Muscle layer of duodenum (tissue), 2 donors: ENCODE results near the gene EDN2.

Experiments
- H3K27ac ChIP-seq: one replicate; pipeline ENCODE4 v1.7.0; 2013; ENCODE audit warnings: mild to moderate bottlenecking, low read length
- H3K27me3 ChIP-seq: one replicate; pipeline ENCODE4 v1.7.0; 2013; ENCODE audit warnings: low read depth, mild to moderate bottlenecking, control low read depth, low read length
- H3K36me3 ChIP-seq, 2 donors: one replicate each; pipeline ENCODE4 v1.7.0; 2013; ENCODE audit warnings: low read length in 2 of 2, control low read depth in 1 of 2, mild to moderate bottlenecking in 1 of 2; ENCODE audit not compliant: insufficient read depth in 2 of 2, control insufficient read depth in 1 of 2
- H3K4me1 ChIP-seq, 2 donors: one replicate each; pipeline ENCODE4 v1.7.0; 2013; ENCODE audit warnings: low read length in 2 of 2, mild to moderate bottlenecking in 2 of 2, control low read depth in 1 of 2, moderate library complexity in 1 of 2; ENCODE audit not compliant: insufficient read depth in 2 of 2, control insufficient read depth in 1 of 2
- H3K4me3 ChIP-seq, 2 donors: one replicate each; pipeline ENCODE4 v1.7.0; 2013; ENCODE audit warnings: low read length in 2 of 2, low read depth in 1 of 2, mild to moderate bottlenecking in 1 of 2
- H3K9me3 ChIP-seq, 2 donors: one replicate each; pipeline ENCODE4 v1.7.0; 2013; ENCODE audit warnings: low read length in 2 of 2, control low read depth in 1 of 2, mild to moderate bottlenecking in 1 of 2; ENCODE audit not compliant: control insufficient read depth in 1 of 2
- donor health status: healthy.

The EDN2 gene

GRCh38 chr1:41484402-41485241, at the start of gene EDN2:
TSS of gene EDN2 (minus strand) at chr1:41484683. CDS start at chr1:41484601, 82 bp downstream.
- peaks cover 22 to 55% of the 10 kb centered on the region in 2 donors for H3K4me1 ChIP-seq
- peaks cover 3% of the 10 kb centered on the region for H3K27me3 ChIP-seq
- no peaks in the 10 kb centered on the region for H3K9me3 ChIP-seq
- no peaks in the 10 kb centered on the region for H3K36me3 ChIP-seq
- no peak within 1 kb of the TSS for H3K4me3 ChIP-seq
- H3K27ac ChIP-seq: no peak within 1 kb of the TSS

- H3K4me3 ChIP-seq: no peak overlapping the region
- H3K27ac ChIP-seq: no peak overlapping the region
- H3K36me3 ChIP-seq: no peaks in the 10 kb centered on the region
- peaks cover 0 to 15% of the 10 kb centered on the region in 2 donors for H3K4me1 ChIP-seq
- H3K27me3 ChIP-seq: no peaks in the 10 kb centered on the region
- no peaks in the 10 kb centered on the region for H3K9me3 ChIP-seq
Observed at GRCh38 chr1:41533731-41534080, 49.2 kb upstream of the EDN2 start.

- peaks cover 0 to 12% of the 10 kb centered on the region in 2 donors for H3K4me1 ChIP-seq
- H3K9me3 ChIP-seq: no peaks in the 10 kb centered on the region
- H3K4me3 ChIP-seq: no peak overlapping the region
- no peak overlapping the region for H3K27ac ChIP-seq
- no peaks in the 10 kb centered on the region for H3K27me3 ChIP-seq
- H3K36me3 ChIP-seq: no peaks in the 10 kb centered on the region
Observed at GRCh38 chr1:41533016-41533730, 48.7 kb upstream of the EDN2 start.

- Histone ChIP-seq H3K27ac (no peak overlapping the region), H3K4me1 (peaks cover 0 to 5% of the 10 kb centered on the region in 2 donors), H3K4me3 (no peak overlapping the region)
Observed at GRCh38 chr1:41532206-41532975, 47.9 kb upstream of the EDN2 start.

GRCh38 chr1:41530411-41530810, 45.9 kb upstream of the EDN2 start:
- H3K4me3 ChIP-seq: no peak overlapping the region
- H3K4me1 ChIP-seq: no peaks in the 10 kb centered on the region
- no peaks in the 10 kb centered on the region for H3K27me3 ChIP-seq

More at GRCh38 chr1:41532206-41532975, 47.9 kb upstream of the EDN2 start:
- Histone ChIP-seq H3K9me3 (no peaks in the 10 kb centered on the region), H3K36me3 (no peaks in the 10 kb centered on the region), H3K27me3 (no peaks in the 10 kb centered on the region)

GRCh38 chr1:41529621-41530395, 45.3 kb upstream of the EDN2 start:
- no peak overlapping the region for H3K4me3 ChIP-seq
- H3K27ac ChIP-seq: no peak overlapping the region
- no peaks in the 10 kb centered on the region for H3K4me1 ChIP-seq
- H3K36me3 ChIP-seq: no peaks in the 10 kb centered on the region
- H3K9me3 ChIP-seq: no peaks in the 10 kb centered on the region
- no peaks in the 10 kb centered on the region for H3K27me3 ChIP-seq

More at GRCh38 chr1:41530411-41530810, 45.9 kb upstream of the EDN2 start:
- Histone ChIP-seq H3K27ac (no peak overlapping the region), H3K9me3 (no peaks in the 10 kb centered on the region), H3K36me3 (no peaks in the 10 kb centered on the region)

GRCh38 chr1:41528726-41529605, 44.5 kb upstream of the EDN2 start:
- no peak overlapping the region for H3K27ac ChIP-seq
- peaks cover 0 to 4% of the 10 kb centered on the region in 2 donors for H3K36me3 ChIP-seq
- no peaks in the 10 kb centered on the region for H3K4me1 ChIP-seq
- H3K27me3 ChIP-seq: no peaks in the 10 kb centered on the region
- H3K4me3 ChIP-seq: no peak overlapping the region
- H3K9me3 ChIP-seq: no peaks in the 10 kb centered on the region

GRCh38 chr1:41528106-41528505, 43.6 kb upstream of the EDN2 start:
- no peaks in the 10 kb centered on the region for H3K9me3 ChIP-seq
- H3K4me1 ChIP-seq: no peaks in the 10 kb centered on the region
- no peak overlapping the region for H3K27ac ChIP-seq
- no peak overlapping the region for H3K4me3 ChIP-seq
- H3K27me3 ChIP-seq: no peaks in the 10 kb centered on the region
- H3K36me3 ChIP-seq: peaks cover 0 to 4% of the 10 kb centered on the region in 2 donors

- no peak overlapping the region for H3K27ac ChIP-seq
- H3K9me3 ChIP-seq: no peaks in the 10 kb centered on the region
- no peaks in the 10 kb centered on the region for H3K4me1 ChIP-seq
Observed at GRCh38 chr1:41526956-41527561, 42.6 kb upstream of the EDN2 start.

More at GRCh38 chr1:41526956-41527561, 42.6 kb upstream of the EDN2 start:
- no peak overlapping the region for H3K4me3 ChIP-seq
- H3K27me3 ChIP-seq: no peaks in the 10 kb centered on the region
- peaks cover 0 to 4% of the 10 kb centered on the region in 2 donors for H3K36me3 ChIP-seq
